NB4 (cell line): ENCODE measurements around the gene ASB6.

Experiments used
- CTCF ChIP-seq: IDR thresholded peaks from one replicate; pipeline ENCODE4 v1.5.1; 2012; ENCODE audit warnings: low read depth, low read length
- POLR2A ChIP-seq: IDR thresholded peaks from 2 replicates; pipeline ENCODE4 v1.6.1; 2011; ENCODE audit warnings: mild to moderate bottlenecking; ENCODE audit not compliant: insufficient read length; ENCODE audit errors: extremely low read depth

GRCh38 chr9:129681924-129682323 lies 40.0 kb upstream of the ASB6 start:
- no peak for TF ChIP-seq CTCF
- no peak for TF ChIP-seq POLR2A
